ENCODE data around the gene G6PD.

GRCh38 chrX:154515090-154515965 lies 31.3 kb downstream of the G6PD start:
- TF ChIP-seq, protein P1, sequence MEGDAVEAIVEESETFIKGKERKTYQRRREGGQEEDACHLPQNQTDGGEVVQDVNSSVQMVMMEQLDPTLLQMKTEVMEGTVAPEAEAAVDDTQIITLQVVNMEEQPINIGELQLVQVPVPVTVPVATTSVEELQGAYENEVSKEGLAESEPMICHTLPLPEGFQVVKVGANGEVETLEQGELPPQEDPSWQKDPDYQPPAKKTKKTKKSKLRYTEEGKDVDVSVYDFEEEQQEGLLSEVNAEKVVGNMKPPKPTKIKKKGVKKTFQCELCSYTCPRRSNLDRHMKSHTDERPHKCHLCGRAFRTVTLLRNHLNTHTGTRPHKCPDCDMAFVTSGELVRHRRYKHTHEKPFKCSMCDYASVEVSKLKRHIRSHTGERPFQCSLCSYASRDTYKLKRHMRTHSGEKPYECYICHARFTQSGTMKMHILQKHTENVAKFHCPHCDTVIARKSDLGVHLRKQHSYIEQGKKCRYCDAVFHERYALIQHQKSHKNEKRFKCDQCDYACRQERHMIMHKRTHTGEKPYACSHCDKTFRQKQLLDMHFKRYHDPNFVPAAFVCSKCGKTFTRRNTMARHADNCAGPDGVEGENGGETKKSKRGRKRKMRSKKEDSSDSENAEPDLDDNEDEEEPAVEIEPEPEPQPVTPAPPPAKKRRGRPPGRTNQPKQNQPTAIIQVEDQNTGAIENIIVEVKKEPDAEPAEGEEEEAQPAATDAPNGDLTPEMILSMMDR (IDR thresholded peaks at IDR 0.05), result no peak
- TF ChIP-seq POLR2A (IDR thresholded peaks at IDR 0.05), result no peak

Measured in esophagus squamous epithelium (tissue), 4 donors.